HEK293 (cell line): Measurements from ENCODE around the gene FANK1.

Source experiments
- CTCF ChIA-PET: fragments of 350-600 bp; formaldehyde crosslinking; extraction: SDS; loops from one replicate; lab custom pipeline; 2021; ENCODE audit warnings: antibody characterized with exemption; lab: Yijun Ruan, JAX
- POLR2A ChIA-PET: fragments of 300-600 bp; formaldehyde crosslinking; extraction: SDS; loops from one replicate; lab custom pipeline; 2020; ENCODE audit warnings: antibody characterized with exemption, inconsistent platforms; lab: Yijun Ruan, JAX
- H3K27ac ChIP-seq: fragments of 200-500 bp; sonication (Bioruptor generic); 2 replicates; pipeline ENCODE4 v1.5.1; 2014; ENCODE audit warnings: low read depth, low read length, control low read depth, inconsistent platforms; ENCODE audit errors: extremely low read depth
- H3K36me3 ChIP-seq, 2 experiments: fragments of 200-500 bp in 1 of 2; sonication (Bioruptor generic) in 1 of 2; 1 replicate in 1 of 2; 2 replicates in 1 of 2; pipeline ENCODE4 v1.5.1; 2014 to 2017; ENCODE audit warnings: inconsistent platforms in 2 of 2, low read length in 2 of 2; ENCODE audit not compliant: control insufficient read depth in 2 of 2, insufficient read depth in 1 of 2
- H3K4me1 ChIP-seq: fragments of 200-500 bp; sonication (Bioruptor generic); 2 replicates; pipeline ENCODE4 v1.5.1; 2014; ENCODE audit warnings: mild to moderate bottlenecking, low read length, inconsistent platforms; ENCODE audit not compliant: control insufficient read depth, insufficient read depth
- H3K4me3 ChIP-seq: 2 replicates; pipeline ENCODE4 v1.5.1; 2011; ENCODE audit warnings: low read depth, mild to moderate bottlenecking, control low read depth, low read length, moderate library complexity
- H3K9me3 ChIP-seq: fragments of 200-500 bp; sonication (Bioruptor generic); 2 replicates; pipeline ENCODE4 v1.5.1; 2014; ENCODE audit warnings: low read depth, low read length, inconsistent platforms; ENCODE audit not compliant: control insufficient read depth, insufficient read depth
- BCL11A ChIP-seq: fragments of 450-650 bp; formaldehyde crosslinking; IDR thresholded peaks from 2 replicates; pipeline ENCODE4 v1.5.1; 2016; ENCODE audit warnings: low read depth, missing biosample characterization, missing genetic modification characterization
- OVOL3 ChIP-seq: fragments of 450-650 bp; formaldehyde crosslinking; IDR thresholded peaks from 2 replicates; pipeline ENCODE4 v1.5.1; 2016; ENCODE audit warnings: missing biosample characterization, missing genetic modification characterization
- PRDM10 ChIP-seq: fragments of 450-650 bp; formaldehyde crosslinking; IDR thresholded peaks from 2 replicates; pipeline ENCODE4 v1.5.1; 2016; ENCODE audit warnings: missing biosample characterization, missing genetic modification characterization
- ZBTB17 ChIP-seq: fragments of 450-650 bp; formaldehyde crosslinking; IDR thresholded peaks from 2 replicates; pipeline ENCODE4 v1.5.1; 2016; ENCODE audit warnings: missing biosample characterization, missing genetic modification characterization
- ZNF112 ChIP-seq: fragments of 450-650 bp; formaldehyde crosslinking; IDR thresholded peaks from 2 replicates; pipeline ENCODE4 v1.5.0; 2017; ENCODE audit warnings: missing biosample characterization, missing genetic modification characterization
- ZNF239 ChIP-seq: fragments of 450-650 bp; formaldehyde crosslinking; IDR thresholded peaks from 2 replicates; pipeline ENCODE4 v1.5.1; 2016; ENCODE audit warnings: missing biosample characterization, missing genetic modification characterization
- ZNF26 ChIP-seq: fragments of 450-650 bp; formaldehyde crosslinking; IDR thresholded peaks from 2 replicates; pipeline ENCODE4 v1.5.1; 2016; ENCODE audit warnings: missing biosample characterization, missing genetic modification characterization
- ZNF394 ChIP-seq: fragments of 450-650 bp; formaldehyde crosslinking; IDR thresholded peaks from 2 replicates; pipeline ENCODE4 v1.5.1; 2016; ENCODE audit warnings: missing biosample characterization, missing genetic modification characterization, mild to moderate bottlenecking, moderate library complexity, borderline replicate concordance
- ZNF513 ChIP-seq: fragments of 450-650 bp; IDR thresholded peaks from 2 replicates; pipeline ENCODE4 v1.5.1; 2018; ENCODE audit warnings: missing biosample characterization, missing genetic modification characterization
- ZNF518A ChIP-seq: fragments of 450-650 bp; formaldehyde crosslinking; conservative IDR thresholded peaks from 2 replicates; pipeline ENCODE4 v1.5.1; 2016; ENCODE audit warnings: low read depth, missing biosample characterization, missing genetic modification characterization
- ZNF558 ChIP-seq: fragments of 450-650 bp; formaldehyde crosslinking; IDR thresholded peaks from 2 replicates; pipeline ENCODE4 v1.5.1; 2016; ENCODE audit warnings: missing biosample characterization, missing genetic modification characterization
- ZNF621 ChIP-seq: fragments of 450-650 bp; formaldehyde crosslinking; IDR thresholded peaks from 2 replicates; pipeline ENCODE4 v1.5.1; 2017; ENCODE audit warnings: missing biosample characterization, missing genetic modification characterization
- ZNF624 ChIP-seq: fragments of 450-650 bp; formaldehyde crosslinking; IDR thresholded peaks from 2 replicates; pipeline ENCODE4 v1.5.1; 2017; ENCODE audit warnings: missing biosample characterization, missing genetic modification characterization
- ZNF670 ChIP-seq: fragments of 450-650 bp; formaldehyde crosslinking; IDR thresholded peaks from 2 replicates; pipeline ENCODE4 v1.5.1; 2016; ENCODE audit warnings: missing biosample characterization, missing genetic modification characterization, low read depth
- ZNF707 ChIP-seq: fragments of 450-650 bp; formaldehyde crosslinking; IDR thresholded peaks from 2 replicates; pipeline ENCODE4 v1.5.1; 2016; ENCODE audit warnings: missing biosample characterization, missing genetic modification characterization
- ZSCAN23 ChIP-seq: fragments of 450-650 bp; formaldehyde crosslinking; IDR thresholded peaks from 2 replicates; pipeline ENCODE4 v1.5.1; 2016; ENCODE audit warnings: missing biosample characterization, missing genetic modification characterization

FANK1 gene

GRCh38 chr10:126017961-126018560, 121.7 kb downstream of the FANK1 start:
- no peaks in the 10 kb centered on the region; the same call in 1 of the 2 replicates for H3K4me1 ChIP-seq
- POLR2A ChIA-PET: no interaction called here
- CTCF ChIA-PET: no interaction called here
- no peak overlapping the region for H3K27ac ChIP-seq
- H3K36me3 ChIP-seq: no peaks in the 10 kb centered on the region
- no peak for TF ChIP-seq ZBTB17 (tag by site-specific recombination)
- no peak for TF ChIP-seq OVOL3 (tag by site-specific recombination)
- TF ChIP-seq ZNF518A (tag by site-specific recombination): no peak
- TF ChIP-seq ZNF707: no peak
- TF ChIP-seq ZNF513 (tag by site-specific recombination): no peak
- peak; percentile 59; the same call in 1 of the 2 replicates for TF ChIP-seq ZNF112
- no peaks in the 10 kb centered on the region for H3K9me3 ChIP-seq
- no peak overlapping the region for H3K4me3 ChIP-seq

GRCh38 chr10:126021833-126022500, 125.6 kb downstream of the FANK1 start:
- Histone ChIP-seq H3K9me3 (no peaks in the 10 kb centered on the region), H3K36me3 (no peaks in the 10 kb centered on the region), H3K4me1 (no peaks in the 10 kb centered on the region), H3K27ac (no peak overlapping the region), H3K4me3 (no peak overlapping the region)
- CTCF ChIA-PET: no interaction called here
- POLR2A ChIA-PET: no interaction called here
- TF ChIP-seq BCL11A (tag by site-specific recombination) (no peak), ZNF518A (tag by site-specific recombination) (no peak), ZNF558 (no peak), ZNF624 (tag by site-specific recombination) (no peak), PRDM10 (tag by site-specific recombination) (no peak), ZNF670 (no peak), ZNF394 (tag by site-specific recombination) (no peak), ZNF26 (tag by site-specific recombination) (no peak), ZNF621 (tag by site-specific recombination) (no peak), ZSCAN23 (tag by site-specific recombination) (no peak), ZNF239 (no peak)
